Measurements from ENCODE around the gene TRPM3.

DNA sequence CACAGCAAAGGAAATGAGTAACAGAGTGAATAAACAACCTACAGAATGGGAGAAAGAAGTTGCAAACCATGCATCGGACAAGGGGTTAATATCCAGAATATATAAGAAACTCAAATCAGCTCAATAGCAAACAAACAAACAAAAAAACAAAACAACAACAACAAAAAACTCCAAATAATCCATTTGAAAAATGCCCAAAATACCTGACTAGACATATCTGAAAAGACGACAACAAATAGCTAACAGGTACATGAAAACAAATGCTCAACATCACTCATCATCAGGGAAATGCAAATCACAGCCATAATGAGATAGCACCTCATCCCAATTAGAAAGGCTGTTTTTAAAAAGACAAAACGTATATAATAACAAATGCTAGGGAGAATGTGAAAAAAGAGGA, 111.2 kb downstream of the TRPM3 start:
- no peak for TF ChIP-seq CTCF (IDR thresholded peaks at IDR 0.05)
- no peak for TF ChIP-seq POLR2A (IDR thresholded peaks at IDR 0.05)

All from vagina (tissue), 2 donors.